SHP77 (cell line): ENCODE data around the gene MYH9.

Experiments
- DNase-seq, 2 experiments: peaks; one replicate each; lab custom pipeline; 2025; lab: John Stamatoyannopoulos, UW

Gene MYH9

GRCh38 chr22:36330655-36331305, 57.0 kb downstream of the MYH9 start:
- no peak for DNase-seq

- DNase-seq: no peak
Observed at GRCh38 chr22:36330127-36330526, 57.6 kb downstream of the MYH9 start.

- peak; percentile 55 to 68 for DNase-seq
Observed at GRCh38 chr22:36329254-36330078, 58.3 kb downstream of the MYH9 start.

- peak in 1 of 2 experiments; percentile 67 for DNase-seq
Observed at GRCh38 chr22:36328635-36329253, 59.0 kb downstream of the MYH9 start.

GRCh38 chr22:36327922-36328551, 59.7 kb downstream of the MYH9 start:
- peak; percentile 61 to 63 for DNase-seq

GRCh38 chr22:36326178-36327161, 61.3 kb downstream of the MYH9 start:
- DNase-seq: no peak

- no peak for DNase-seq
Observed at GRCh38 chr22:36325154-36326031, 62.4 kb downstream of the MYH9 start.

GRCh38 chr22:36324414-36324813, 63.4 kb downstream of the MYH9 start:
- DNase-seq: no peak

GRCh38 chr22:36323855-36324331, 63.9 kb downstream of the MYH9 start:
- DNase-seq: no peak

GRCh38 chr22:36323182-36323854, 64.4 kb downstream of the MYH9 start:
- peak in 1 of 2 experiments; percentile 50 for DNase-seq

- no peak for DNase-seq
Observed at GRCh38 chr22:36322602-36322915, 65.2 kb downstream of the MYH9 start.

- no peak for DNase-seq
Observed at GRCh38 chr22:36321797-36322601, 65.8 kb downstream of the MYH9 start.

- DNase-seq: no peak
Observed at GRCh38 chr22:36320553-36320952, 67.2 kb downstream of the MYH9 start.

- no peak for DNase-seq
Observed at GRCh38 chr22:36319595-36320497, 67.9 kb downstream of the MYH9 start.

GRCh38 chr22:36318442-36318841, 69.3 kb downstream of the MYH9 start:
- DNase-seq: no peak

GRCh38 chr22:36317658-36318271, 70.0 kb downstream of the MYH9 start:
- no peak for DNase-seq

GRCh38 chr22:36316419-36316818, 71.3 kb downstream of the MYH9 start:
- no peak for DNase-seq
